Measurements from ENCODE around the gene RTRAF. TPM values are rescaled to one million over a fixed set of nuclear protein-coding genes. Genes with fewer than 3 reads are reported as not detected.

Gene RTRAF
- polyA plus RNA-seq, 1 of the 3 experiments (the other 2 are of a cell fraction): 43.6 TPM

- TF ChIP-seq PBX3 (IDR thresholded peaks at IDR 0.05): peak; percentile 31; the same call in 1 of the 2 replicates
These were observed 36.0 kb downstream of the RTRAF start (continued) for GRCh38 chr14:52025310-52025709.

DNA sequence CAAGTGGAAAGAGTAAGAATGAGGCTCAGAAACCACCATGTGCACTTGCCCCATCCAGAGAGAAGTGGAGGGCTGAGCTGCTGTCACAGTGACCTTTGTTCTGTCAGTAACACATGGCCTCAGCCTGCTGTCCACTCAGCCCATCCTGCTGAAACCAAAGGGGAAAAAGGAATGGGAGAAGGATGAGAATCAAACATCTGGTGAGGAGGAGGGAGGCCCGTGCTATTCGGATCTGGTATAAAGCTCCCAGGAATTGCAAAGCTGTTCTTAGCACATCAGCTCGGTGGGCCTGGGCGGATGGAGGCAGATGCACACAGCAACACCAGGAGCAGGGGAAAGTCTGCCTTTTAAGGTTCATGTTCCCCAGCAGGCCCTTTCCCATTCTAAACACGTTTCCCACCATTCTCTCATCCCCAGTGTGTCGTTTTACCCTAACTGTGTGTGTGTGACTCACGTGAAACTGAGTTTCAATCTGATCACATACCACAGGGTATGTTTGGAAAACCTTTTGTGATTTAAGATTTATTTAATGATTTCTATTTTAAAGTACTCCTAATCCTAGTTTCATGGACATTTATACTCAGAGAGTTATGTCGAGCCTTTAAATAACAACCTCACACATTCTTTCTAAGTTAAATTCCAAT is 36.8 kb downstream of the RTRAF start:
- Histone ChIP-seq H3K9ac (no peak overlapping the region; the same call in 1 of the 2 replicates), H3K27me3 (ENCODE audit: insufficient read depth) (no peaks in the 10 kb centered on the region), H3K36me3 (replicated peaks in 1 of 2; ENCODE audit: control insufficient read depth in 1 of 2, insufficient read depth in 2 of 2, low read length in 1 of 2) (peaks cover 0 to 25% of the 10 kb centered on the region in 2 experiments), H2AFZ (ENCODE audit: low read depth) (no peak overlapping the region), H3K4me3 (ENCODE audit: low read depth in 2 of 2, low read length in 1 of 2) (no peak overlapping the region), H3F3A (replicated peaks; ENCODE audit: insufficient read depth) (peaks cover 28% of the 10 kb centered on the region), H3K4me2 (peak overlapping the region; percentile 35; the same call in 1 of the 2 replicates), H3K9me3 (no peaks in the 10 kb centered on the region; the same call in 1 of the 2 replicates), H3K4me1 (ENCODE audit: control insufficient read depth in 1 of 2, insufficient read depth in 2 of 2, low read depth in 1 of 2, low read length in 1 of 2) (peaks cover 0 to 43% of the 10 kb centered on the region in 2 experiments; a peak in 2 of 4 replicates), H4K20me1 (ENCODE audit: insufficient read depth) (no peaks in the 10 kb centered on the region), H3K27ac (ENCODE audit: low read depth in 2 of 2, low read length in 1 of 2) (peak overlapping the region in 1 of 2 experiments; percentile 94; a peak in 2 of 4 replicates), H3K9me2 (no peaks in the 10 kb centered on the region), H3K79me2 (ENCODE audit: insufficient read depth) (no peaks in the 10 kb centered on the region; the same call in 1 of the 2 replicates)
- ChIA-PET CTCF (interaction anchor here (0.6 to 2.3 kb wide), 2 partner anchors 11 to 81 kb away, joined by 3 to 13 read pairs; no protein-coding TSS in a partner anchor), POLR2A (no interaction called here)
- 92% methylated on average over 8 of the region's 8 CpGs for WGBS (ENCODE audit: low lambda C conversion rate)
- TF ChIP-seq EZH2phosphoT487 (IDR thresholded peaks at IDR 0.05; ENCODE audit: borderline replicate concordance, low read depth) (no peak), NFIC (IDR thresholded peaks at IDR 0.05; ENCODE audit: borderline replicate concordance) (no peak), FOSL2 (IDR thresholded peaks at IDR 0.05; ENCODE audit: borderline replicate concordance, low read depth) (no peak), REST (IDR thresholded peaks at IDR 0.05; ENCODE audit: low read depth, low read length) (no peak), TEAD4 (IDR thresholded peaks at IDR 0.05; ENCODE audit: borderline replicate concordance, insufficient read depth) (no peak), JUND (IDR thresholded peaks at IDR 0.05) (no peak), MXI1 (IDR thresholded peaks at IDR 0.05; ENCODE audit: low read depth, low read length) (no peak), PBX3 (IDR thresholded peaks at IDR 0.05) (no peak), TAF1 (IDR thresholded peaks at IDR 0.05; ENCODE audit: borderline replicate concordance, low read depth, low read length) (no peak), GABPA (IDR thresholded peaks at IDR 0.05; ENCODE audit: low read depth) (no peak), SMC3 (IDR thresholded peaks at IDR 0.05; ENCODE audit: low read depth, low read length) (no peak), EP300 (IDR thresholded peaks at IDR 0.05; ENCODE audit: borderline replicate concordance in 1 of 2, low read depth in 1 of 2, low read length in 1 of 2) (no peak), NRF1 (IDR thresholded peaks at IDR 0.05; ENCODE audit: low read depth, low read length) (no peak), RXRA (IDR thresholded peaks at IDR 0.05; ENCODE audit: borderline replicate concordance, low read depth) (no peak), RFX5 (IDR thresholded peaks at IDR 0.05; ENCODE audit: low read length) (no peak), FOXJ3 (CRISPR knock-in tag; IDR thresholded peaks at IDR 0.05) (no peak), TCF12 (IDR thresholded peaks at IDR 0.05) (no peak)
- TF ChIP-seq, protein P1, sequence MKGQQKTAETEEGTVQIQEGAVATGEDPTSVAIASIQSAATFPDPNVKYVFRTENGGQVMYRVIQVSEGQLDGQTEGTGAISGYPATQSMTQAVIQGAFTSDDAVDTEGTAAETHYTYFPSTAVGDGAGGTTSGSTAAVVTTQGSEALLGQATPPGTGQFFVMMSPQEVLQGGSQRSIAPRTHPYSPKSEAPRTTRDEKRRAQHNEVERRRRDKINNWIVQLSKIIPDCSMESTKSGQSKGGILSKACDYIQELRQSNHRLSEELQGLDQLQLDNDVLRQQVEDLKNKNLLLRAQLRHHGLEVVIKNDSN (IDR thresholded peaks at IDR 0.05; ENCODE audit: borderline replicate concordance, low read depth): no peak
- DNase-seq: no peak

Measured in SK-N-SH (cell line).